Thymus (tissue), 11 donors: ENCODE data around the gene ATAT1. TPM values are rescaled to one million over a fixed set of nuclear protein-coding genes. Genes with fewer than 3 reads are reported as not detected.
A peak's percentile ranks its signal among the peaks of the same experiment; 100 is the strongest.

Experiments used
- DNase-seq, 9 donors: peaks; one replicate each; pipeline ENCODE4 v3.0.0-alpha.2; 2013; ENCODE audit warnings: low spot score in 9 of 9, low read depth in 6 of 9, missing footprints in 1 of 9
- H3K27ac ChIP-seq, 2 donors: one replicate each; pipeline ENCODE4 v1.5.1; 2013; ENCODE audit warnings: control low read depth in 1 of 2, low read depth in 1 of 2, low read length in 1 of 2, mild to moderate bottlenecking in 1 of 2, moderate library complexity in 1 of 2
- H3K27me3 ChIP-seq, 2 donors: one replicate each; pipeline ENCODE4 v1.5.1; 2013; ENCODE audit warnings: low read length in 1 of 2; ENCODE audit not compliant: control insufficient read depth in 2 of 2, insufficient read depth in 1 of 2
- H3K36me3 ChIP-seq, 2 donors: one replicate each; pipeline ENCODE4 v1.5.1; 2013; ENCODE audit warnings: low read length in 1 of 2, mild to moderate bottlenecking in 1 of 2, moderate library complexity in 1 of 2; ENCODE audit not compliant: control insufficient read depth in 2 of 2, insufficient read depth in 2 of 2
- H3K4me1 ChIP-seq, 2 donors: one replicate each; pipeline ENCODE4 v1.5.1; 2013; ENCODE audit warnings: low read length in 2 of 2; ENCODE audit not compliant: control insufficient read depth in 2 of 2, insufficient read depth in 2 of 2
- H3K4me3 ChIP-seq, 2 donors: one replicate each; pipeline ENCODE4 v1.5.1; 2013; ENCODE audit warnings: low read length in 2 of 2, control low read depth in 1 of 2, mild to moderate bottlenecking in 1 of 2
- H3K9me3 ChIP-seq, 2 donors: one replicate each; pipeline ENCODE4 v1.5.1; 2013; ENCODE audit warnings: low read length in 1 of 2, mild to moderate bottlenecking in 1 of 2; ENCODE audit not compliant: control insufficient read depth in 2 of 2, insufficient read depth in 1 of 2
- WGBS: extraction: QIAGEN DNeasy Blood & Tissue Kit; methylation state at CpG from one replicate; pipeline ENCODE4 v1.1.7; 2013; 5-methylcytosine and 5-hydroxymethylcytosine counted together
- polyA plus RNA-seq: library from polyadenylated mRNA; stranded (reverse); fragments of 200-250 nt; gene quantifications from one replicate; pipeline ENCODE4 v1.2.3, GENCODE V29; 2013
- total RNA-seq: library from RNA; stranded (reverse); fragments of 120-200 nt; gene quantifications from one replicate; pipeline ENCODE4 v1.2.4, GENCODE V29; 2013
- donor health status: healthy.

ATAT1 gene
- total and polyA plus RNA-seq, 2 donors: 2.9 to 7.5 TPM

GRCh38 chr6:30611856-30612194, 14.8 kb upstream of the ATAT1 start:
- H3K4me1 ChIP-seq: peaks cover 15 to 21% of the 10 kb centered on the region in 2 donors
- H3K4me3 ChIP-seq: no peak overlapping the region
- WGBS: 98% methylated on average over 2 of the region's 2 CpGs
- no peaks in the 10 kb centered on the region for H3K27me3 ChIP-seq
- DNase-seq: no peak
- no peaks in the 10 kb centered on the region for H3K9me3 ChIP-seq
- H3K36me3 ChIP-seq: peaks cover 28 to 50% of the 10 kb centered on the region in 2 donors
- no peak overlapping the region for H3K27ac ChIP-seq

- 89% methylated on average over 1 of the region's 1 CpG for WGBS
- peaks cover 30 to 48% of the 10 kb centered on the region in 2 donors for H3K36me3 ChIP-seq
- H3K27ac ChIP-seq: no peak overlapping the region
- H3K4me3 ChIP-seq: no peak overlapping the region
- no peaks in the 10 kb centered on the region for H3K27me3 ChIP-seq
- DNase-seq: no peak
- peaks cover 15 to 21% of the 10 kb centered on the region in 2 donors for H3K4me1 ChIP-seq
- H3K9me3 ChIP-seq: no peaks in the 10 kb centered on the region
These were observed 14.5 kb upstream of the ATAT1 start for GRCh38 chr6:30612213-30612612.

- no peak for DNase-seq
- H3K4me3 ChIP-seq: no peak overlapping the region
- no peaks in the 10 kb centered on the region for H3K27me3 ChIP-seq
- H3K9me3 ChIP-seq: no peaks in the 10 kb centered on the region
- WGBS: 88% methylated on average over 6 of the region's 6 CpGs
- H3K27ac ChIP-seq: peak overlapping the region; percentile 22 to 75
- H3K36me3 ChIP-seq: peaks cover 28 to 43% of the 10 kb centered on the region in 2 donors
- H3K4me1 ChIP-seq: peaks cover 15 to 21% of the 10 kb centered on the region in 2 donors
These were observed 13.9 kb upstream of the ATAT1 start for GRCh38 chr6:30612687-30613248.

GRCh38 chr6:30613251-30614043, 13.2 kb upstream of the ATAT1 start:
- Histone ChIP-seq H3K4me1 (peaks cover 18 to 25% of the 10 kb centered on the region in 2 donors), H3K9me3 (no peaks in the 10 kb centered on the region), H3K4me3 (peak overlapping the region; percentile 68 to 97), H3K36me3 (peaks cover 22 to 36% of the 10 kb centered on the region in 2 donors), H3K27me3 (no peaks in the 10 kb centered on the region), H3K27ac (peak overlapping the region; percentile 31 to 99)
- no peak for DNase-seq

- H3K4me3 ChIP-seq: peak overlapping the region; percentile 68 to 97
- H3K36me3 ChIP-seq: peaks cover 14 to 28% of the 10 kb centered on the region in 2 donors
- peak in 3 of 9 donors; percentile 23 to 28 (median 28) for DNase-seq
- peaks cover 20 to 31% of the 10 kb centered on the region in 2 donors for H3K4me1 ChIP-seq
- WGBS: 47% methylated on average over 8 of the region's 8 CpGs
- no peaks in the 10 kb centered on the region for H3K27me3 ChIP-seq
- peak overlapping the region; percentile 88 to 99 for H3K27ac ChIP-seq
- H3K9me3 ChIP-seq: no peaks in the 10 kb centered on the region
These were observed 12.4 kb upstream of the ATAT1 start for GRCh38 chr6:30614044-30614842.

- Histone ChIP-seq H3K9me3 (no peaks in the 10 kb centered on the region), H3K27me3 (no peaks in the 10 kb centered on the region), H3K27ac (peak overlapping the region; percentile 99), H3K36me3 (peaks cover 13 to 28% of the 10 kb centered on the region in 2 donors), H3K4me1 (peaks cover 20 to 31% of the 10 kb centered on the region in 2 donors), H3K4me3 (peak overlapping the region; percentile 68 to 97)
- peak; percentile 88 to 99 (median 97) for DNase-seq
- WGBS: under 1% methylated on average over 6 of the region's 6 CpGs
These were observed 11.8 kb upstream of the ATAT1 start for GRCh38 chr6:30614843-30615218.

- Histone ChIP-seq H3K27ac (peak overlapping the region; percentile 99 to 100), H3K36me3 (peaks cover 13 to 31% of the 10 kb centered on the region in 2 donors), H3K4me3 (peak overlapping the region; percentile 68 to 97), H3K4me1 (peaks cover 20 to 31% of the 10 kb centered on the region in 2 donors), H3K9me3 (no peaks in the 10 kb centered on the region), H3K27me3 (no peaks in the 10 kb centered on the region)
- WGBS: 0% methylated on average over 10 of the region's 10 CpGs
- peak in 7 of 9 donors; percentile 42 to 80 (median 59) for DNase-seq
These were observed 11.3 kb upstream of the ATAT1 start for GRCh38 chr6:30615219-30615957.

- WGBS: under 1% methylated on average over 10 of the region's 10 CpGs
- Histone ChIP-seq H3K27ac (peak overlapping the region; percentile 99 to 100), H3K9me3 (no peaks in the 10 kb centered on the region), H3K4me1 (peaks cover 20 to 29% of the 10 kb centered on the region in 2 donors), H3K27me3 (no peaks in the 10 kb centered on the region), H3K4me3 (peak overlapping the region; percentile 68 to 97), H3K36me3 (peaks cover 19 to 38% of the 10 kb centered on the region in 2 donors)
- peak; percentile 54 to 82 (median 67) for DNase-seq
These were observed 10.5 kb upstream of the ATAT1 start for GRCh38 chr6:30615958-30616810.
